ENCODE results near the gene AATF. TPM values are rescaled to one million over a fixed set of nuclear protein-coding genes. Genes with fewer than 3 reads are reported as not detected.

AATF gene
- polyA plus RNA-seq, 1 experiment, result 16.7 TPM

- no peak for DNase-seq (ENCODE audit: low read depth)
- ChIA-PET CTCF (interaction anchor here (0.6 to 1.1 kb wide), 3 partner anchors 11 to 124 kb away, joined by 3 read pairs; no protein-coding TSS in a partner anchor), POLR2A (no interaction called here)
- Histone ChIP-seq H3K27me3 (ENCODE audit: control insufficient read depth, insufficient read depth, low read length) (no peaks in the 10 kb centered on the region), H3K4me3 (ENCODE audit: low read depth, low read length) (no peak overlapping the region), H3K36me3 (ENCODE audit: control insufficient read depth, insufficient read depth, low read length) (peaks cover 4% of the 10 kb centered on the region; the same call in 1 of the 2 replicates)
- no peak for TF ChIP-seq CTCF (IDR thresholded peaks at IDR 0.05; ENCODE audit: insufficient read depth, low read depth, low read length)
These were observed 106.1 kb downstream of the AATF start for GRCh38 chr17:37054894-37055293.

GRCh38 chr17:37056622-37057021, 107.9 kb downstream of the AATF start:
- H3K27me3 ChIP-seq (ENCODE audit: control insufficient read depth, insufficient read depth, low read length), result no peaks in the 10 kb centered on the region
- TF ChIP-seq CTCF (IDR thresholded peaks at IDR 0.05; ENCODE audit: insufficient read depth, low read depth, low read length), result no peak
- H3K4me3 ChIP-seq (ENCODE audit: low read depth, low read length), result no peak overlapping the region
- ChIA-PET CTCF (interaction anchor here (1.0 to 4.8 kb wide), 2 partner anchors 9 to 431 kb away, joined by 3 to 36 read pairs; no protein-coding TSS in a partner anchor), POLR2A (no interaction called here)
- H3K36me3 ChIP-seq (ENCODE audit: control insufficient read depth, insufficient read depth, low read length), result peaks cover 4% of the 10 kb centered on the region; the same call in 1 of the 2 replicates
- no peak for DNase-seq (ENCODE audit: low read depth)

- ChIA-PET POLR2A (no interaction called here), CTCF (interaction anchor here (1.1 to 4.8 kb wide), 2 partner anchors 8 to 12 kb away, joined by 3 to 36 read pairs; no protein-coding TSS in a partner anchor)
- no peak for TF ChIP-seq CTCF (IDR thresholded peaks at IDR 0.05; ENCODE audit: insufficient read depth, low read depth, low read length)
- peaks cover 4% of the 10 kb centered on the region; the same call in 1 of the 2 replicates for H3K36me3 ChIP-seq (ENCODE audit: control insufficient read depth, insufficient read depth, low read length)
- H3K27me3 ChIP-seq (ENCODE audit: control insufficient read depth, insufficient read depth, low read length), result no peaks in the 10 kb centered on the region
- no peak overlapping the region for H3K4me3 ChIP-seq (ENCODE audit: low read depth, low read length)
- no peak for DNase-seq (ENCODE audit: low read depth)
These were observed 110.7 kb downstream of the AATF start for GRCh38 chr17:37059493-37059892.

GRCh38 chr17:37060094-37060493, 111.3 kb downstream of the AATF start:
- POLR2A ChIA-PET, result no interaction called here
- peaks cover 4% of the 10 kb centered on the region; the same call in 1 of the 2 replicates for H3K36me3 ChIP-seq (ENCODE audit: control insufficient read depth, insufficient read depth, low read length)
- no peak overlapping the region for H3K4me3 ChIP-seq (ENCODE audit: low read depth, low read length)
- DNase-seq (ENCODE audit: low read depth), result no peak
- CTCF ChIA-PET, result interaction anchor here (1.1 to 4.8 kb wide), 3 partner anchors 8 to 13 kb away, joined by 3 to 36 read pairs (median 5); no protein-coding TSS in a partner anchor
- H3K27me3 ChIP-seq (ENCODE audit: control insufficient read depth, insufficient read depth, low read length), result no peaks in the 10 kb centered on the region
- TF ChIP-seq CTCF (IDR thresholded peaks at IDR 0.05; ENCODE audit: insufficient read depth, low read depth, low read length), result no peak

- H3K27me3 ChIP-seq (ENCODE audit: control insufficient read depth, insufficient read depth, low read length), result no peaks in the 10 kb centered on the region; the same call in 1 of the 2 replicates
- peaks cover 3% of the 10 kb centered on the region; the same call in 1 of the 2 replicates for H3K36me3 ChIP-seq (ENCODE audit: control insufficient read depth, insufficient read depth, low read length)
- ChIA-PET POLR2A (interaction anchor here (0.7 kb wide), 1 partner anchor 9 kb away, joined by 4 read pairs; no protein-coding TSS in a partner anchor), CTCF (interaction anchor here (1.9 kb wide), 1 partner anchor 13 kb away, joined by 5 read pairs; no protein-coding TSS in a partner anchor)
- no peak for DNase-seq (ENCODE audit: low read depth)
- no peak overlapping the region for H3K4me3 ChIP-seq (ENCODE audit: low read depth, low read length)
- TF ChIP-seq CTCF (IDR thresholded peaks at IDR 0.05; ENCODE audit: insufficient read depth, low read depth, low read length), result no peak
These were observed 112.2 kb downstream of the AATF start for GRCh38 chr17:37060928-37061327.

Measured in BJ (cell line).